Upper lobe of right lung (tissue), 1 donor: ENCODE results near the gene MGAT3. TPM values are rescaled to one million over a fixed set of nuclear protein-coding genes. Genes with fewer than 3 reads are reported as not detected.

Experiments used
- ATAC-seq: fragments of 200-7000 bp; cut with Tn5 transposase; one replicate; pipeline ENCODE4 v1.9.1; 2020; ENCODE audit warnings: mild to moderate bottlenecking, moderate library complexity
- DNase-seq: peaks from one replicate; pipeline ENCODE4 v3.0.0-alpha.2; 2020
- H3K27ac ChIP-seq: fragments of 200-600 bp; one replicate; pipeline ENCODE4 v1.8.0; 2022
- H3K27me3 ChIP-seq: fragments of 200-600 bp; one replicate; pipeline ENCODE4 v1.8.0; 2022; ENCODE audit warnings: mild to moderate bottlenecking
- H3K36me3 ChIP-seq: fragments of 200-600 bp; one replicate; pipeline ENCODE4 v1.8.0; 2022
- H3K4me1 ChIP-seq: fragments of 200-600 bp; one replicate; pipeline ENCODE4 v1.8.0; 2022
- H3K4me3 ChIP-seq: fragments of 200-600 bp; one replicate; pipeline ENCODE4 v1.8.0; 2022; ENCODE audit warnings: mild to moderate bottlenecking
- H3K9me3 ChIP-seq: fragments of 200-600 bp; one replicate; pipeline ENCODE4 v1.8.0; 2022
- CTCF ChIP-seq: fragments of 200-600 bp; IDR thresholded peaks from one replicate; pipeline ENCODE4 v1.8.0; 2022; ENCODE audit warnings: antibody characterized with exemption
- intact Hi-C: fragments of 100-400 bp; cut with DNase I; formaldehyde crosslinking; loops from one replicate; pipeline ENCODE4 v1.11.0; 2022
- total RNA-seq: library from RNA; stranded (reverse); fragmentation: NEBNext Ultra II Directional; extraction: Animal tissue kit (Norgen Biotek cat#: 25700); gene quantifications from one replicate; pipeline ENCODE4 v1.2.1, GENCODE V29; 2021
- donor health status: DM: no; HTN: yes; CAD: no; lungs with severe emphysema.

MGAT3 gene
- total RNA-seq, 1 donor from 2014 or later, result 34.8 TPM

- no peak overlapping the region for H3K27ac ChIP-seq
- no peak for ATAC-seq
- H3K4me1 ChIP-seq, result peaks cover 24% of the 10 kb centered on the region
- H3K4me3 ChIP-seq, result no peak overlapping the region
- H3K9me3 ChIP-seq, result no peaks in the 10 kb centered on the region
- no peak for DNase-seq
- no peaks in the 10 kb centered on the region for H3K27me3 ChIP-seq
- H3K36me3 ChIP-seq, result no peaks in the 10 kb centered on the region
- TF ChIP-seq CTCF, result no peak
- intact Hi-C loops, result no loop called here
Measured at GRCh38 chr22:39475902-39476301, 19.1 kb downstream of the MGAT3 start.

- Histone ChIP-seq H3K4me1 (peaks cover 17% of the 10 kb centered on the region), H3K9me3 (no peaks in the 10 kb centered on the region), H3K36me3 (no peaks in the 10 kb centered on the region), H3K27me3 (no peaks in the 10 kb centered on the region), H3K4me3 (no peak overlapping the region), H3K27ac (no peak overlapping the region)
- intact Hi-C loops, result no loop called here
- DNase-seq (no peak), ATAC-seq (no peak)
- TF ChIP-seq CTCF, result no peak
Measured at GRCh38 chr22:39476664-39477063, 19.9 kb downstream of the MGAT3 start.

GRCh38 chr22:39477542-39477941 is 20.7 kb downstream of the MGAT3 start:
- TF ChIP-seq CTCF, result no peak
- H3K36me3 ChIP-seq, result no peaks in the 10 kb centered on the region
- H3K27ac ChIP-seq, result no peak overlapping the region
- intact Hi-C loops, result no loop called here
- no peak for ATAC-seq
- no peaks in the 10 kb centered on the region for H3K27me3 ChIP-seq
- H3K9me3 ChIP-seq, result no peaks in the 10 kb centered on the region
- peaks cover 8% of the 10 kb centered on the region for H3K4me1 ChIP-seq
- no peak overlapping the region for H3K4me3 ChIP-seq
- no peak for DNase-seq

- no peak overlapping the region for H3K27ac ChIP-seq
- intact Hi-C loops, result no loop called here
- no peaks in the 10 kb centered on the region for H3K4me1 ChIP-seq
- no peaks in the 10 kb centered on the region for H3K27me3 ChIP-seq
- ATAC-seq, result peak; percentile 49
- H3K9me3 ChIP-seq, result no peaks in the 10 kb centered on the region
- no peaks in the 10 kb centered on the region for H3K36me3 ChIP-seq
- no peak for DNase-seq
- H3K4me3 ChIP-seq, result no peak overlapping the region
- TF ChIP-seq CTCF, result no peak
Measured at GRCh38 chr22:39478441-39478850, 21.6 kb downstream of the MGAT3 start.

- no peak for DNase-seq
- H3K4me1 ChIP-seq, result no peaks in the 10 kb centered on the region
- no peak overlapping the region for H3K27ac ChIP-seq
- no peaks in the 10 kb centered on the region for H3K27me3 ChIP-seq
- H3K36me3 ChIP-seq, result no peaks in the 10 kb centered on the region
- no peak for ATAC-seq
- no peak overlapping the region for H3K4me3 ChIP-seq
- intact Hi-C loops, result no loop called here
- TF ChIP-seq CTCF, result no peak
- no peaks in the 10 kb centered on the region for H3K9me3 ChIP-seq
Measured at GRCh38 chr22:39479254-39479653, 22.4 kb downstream of the MGAT3 start.

GRCh38 chr22:39480557-39480956 is 23.7 kb downstream of the MGAT3 start:
- ATAC-seq (no peak), DNase-seq (no peak)
- Histone ChIP-seq H3K9me3 (no peaks in the 10 kb centered on the region), H3K4me3 (no peak overlapping the region), H3K27me3 (no peaks in the 10 kb centered on the region), H3K36me3 (no peaks in the 10 kb centered on the region), H3K4me1 (no peaks in the 10 kb centered on the region), H3K27ac (no peak overlapping the region)
- TF ChIP-seq CTCF, result no peak
- intact Hi-C loops, result no loop called here
